IMR-90 (cell line): ENCODE results near the gene IL17REL. TPM values are rescaled to one million over a fixed set of nuclear protein-coding genes. Genes with fewer than 3 reads are reported as not detected.
A peak's percentile ranks its signal among the peaks of the same experiment; 100 is the strongest.

Source experiments
- ATAC-seq: fragments of 200-7000 bp; cut with Tn5 transposase; 2 replicates; pipeline ENCODE4 v1.9.1; 2020; ENCODE audit warnings: low read depth, mild to moderate bottlenecking, moderate library complexity
- BruUV-seq: library from RNA; stranded (reverse); fragments of 400-500 nt; replicated peaks from 2 replicates; lab custom pipeline; 2021; lab: Mats Ljungman, UMichigan
- CTCF ChIA-PET: fragments of 300-600 bp; formaldehyde crosslinking; extraction: SDS; loops from one replicate; lab custom pipeline; 2021; ENCODE audit warnings: antibody characterized with exemption; lab: Yijun Ruan, JAX
- POLR2A ChIA-PET: fragments of 300-600 bp; sonication (Branson Sonifier 250); formaldehyde crosslinking; loops from one replicate; lab custom pipeline; 2022; ENCODE audit warnings: antibody characterized with exemption; ENCODE audit not compliant: unreplicated experiment; lab: Charles Lee
- DNase-seq: peaks from one replicate; pipeline ENCODE4 v3.0.0; 2013
- H2AFZ ChIP-seq: replicated peaks from 2 replicates; pipeline ENCODE3; 2013; ENCODE audit warnings: low read length, mild to moderate bottlenecking; ENCODE audit not compliant: poor library complexity
- H2AK5ac ChIP-seq: 2 replicates; pipeline ENCODE4 v1.6.1; 2013; ENCODE audit warnings: low read depth, low read length, inconsistent platforms
- H2AK9ac ChIP-seq: replicated peaks from 2 replicates; pipeline ENCODE3; 2013; ENCODE audit warnings: mild to moderate bottlenecking, low read depth, low read length, moderate library complexity; ENCODE audit not compliant: poor library complexity
- H2BK120ac ChIP-seq: 2 replicates; pipeline ENCODE4 v1.6.1; 2013; ENCODE audit warnings: low read depth, low read length, inconsistent platforms
- H2BK15ac ChIP-seq: 3 replicates; pipeline ENCODE4 v1.6.1; 2013; ENCODE audit warnings: low read depth, low read length, inconsistent platforms
- H2BK20ac ChIP-seq: 2 replicates; pipeline ENCODE4 v1.6.1; 2013; ENCODE audit warnings: low read depth, mild to moderate bottlenecking, inconsistent platforms, low read length, moderate library complexity
- H2BK5ac ChIP-seq: 2 replicates; pipeline ENCODE4 v1.6.1; 2013; ENCODE audit warnings: mild to moderate bottlenecking, low read depth, low read length, inconsistent platforms; ENCODE audit not compliant: poor library complexity, severe bottlenecking
- H3K14ac ChIP-seq: replicated peaks from 2 replicates; pipeline ENCODE4 v1.6.1; 2013; ENCODE audit warnings: low read depth, low read length, inconsistent platforms
- H3K18ac ChIP-seq: 2 replicates; pipeline ENCODE4 v1.6.1; 2013; ENCODE audit warnings: low read depth, low read length, control low read depth
- H3K23ac ChIP-seq: 2 replicates; pipeline ENCODE4 v1.6.1; 2013; ENCODE audit warnings: low read depth, low read length, inconsistent platforms
- H3K27ac ChIP-seq: 2 replicates; pipeline ENCODE4 v1.5.1; 2013; ENCODE audit warnings: mild to moderate bottlenecking, control low read depth, low read length; ENCODE audit not compliant: insufficient read depth
- H3K27me3 ChIP-seq: 2 replicates; pipeline ENCODE4 v1.6.1; 2013; ENCODE audit warnings: low read length; ENCODE audit not compliant: control insufficient read depth, insufficient read depth
- H3K36me3 ChIP-seq: 2 replicates; pipeline ENCODE4 v1.6.1; 2013; ENCODE audit warnings: low read length, mixed read lengths; ENCODE audit not compliant: control insufficient read depth, insufficient read depth
- H3K4ac ChIP-seq: 2 replicates; pipeline ENCODE4 v1.6.1; 2013; ENCODE audit warnings: low read depth, low read length, inconsistent platforms
- H3K4me1 ChIP-seq: 2 replicates; pipeline ENCODE4 v1.6.1; 2013; ENCODE audit warnings: low read length, mixed read lengths; ENCODE audit not compliant: control insufficient read depth, insufficient read depth
- H3K4me2 ChIP-seq: 2 replicates; pipeline ENCODE4 v1.6.1; 2013; ENCODE audit warnings: low read depth, mild to moderate bottlenecking, control low read depth, low read length, moderate library complexity
- H3K4me3 ChIP-seq: 2 replicates; pipeline ENCODE4 v1.5.1; 2013; ENCODE audit warnings: low read depth, mild to moderate bottlenecking, control low read depth, low read length, moderate library complexity; ENCODE audit not compliant: insufficient read depth
- H3K56ac ChIP-seq: 2 replicates; pipeline ENCODE4 v1.6.1; 2013; ENCODE audit warnings: low read length, inconsistent platforms; ENCODE audit not compliant: insufficient read depth; ENCODE audit errors: extremely low read depth
- H3K79me1 ChIP-seq, 2 experiments: 2 replicates each; pipeline ENCODE4 v1.6.1; 2013; ENCODE audit warnings: low read length in 2 of 2, inconsistent platforms in 1 of 2, low read depth in 1 of 2
- H3K9ac ChIP-seq: 2 replicates; pipeline ENCODE4 v1.6.1; 2013; ENCODE audit warnings: low read depth, low read length, control low read depth
- H3K9me1 ChIP-seq: 2 replicates; pipeline ENCODE4 v1.6.1; 2013; ENCODE audit warnings: low read length, inconsistent platforms; ENCODE audit not compliant: insufficient read depth
- H3K9me3 ChIP-seq: 2 replicates; pipeline ENCODE4 v1.6.1; 2013; ENCODE audit warnings: low read length; ENCODE audit not compliant: control insufficient read depth, insufficient read depth
- H4K20me1 ChIP-seq: 2 replicates; pipeline ENCODE4 v1.6.1; 2013; ENCODE audit warnings: low read length, inconsistent platforms; ENCODE audit not compliant: insufficient read depth
- H4K5ac ChIP-seq: 2 replicates; pipeline ENCODE4 v1.6.1; 2013; ENCODE audit warnings: mild to moderate bottlenecking, low read depth, low read length, control low read depth
- H4K8ac ChIP-seq, 2 experiments: 2 replicates each; pipeline ENCODE4 v1.6.1; 2013; ENCODE audit warnings: low read depth in 2 of 2, low read length in 2 of 2, control low read depth in 1 of 2, inconsistent platforms in 1 of 2
- H4K91ac ChIP-seq: 2 replicates; pipeline ENCODE4 v1.6.1; 2013; ENCODE audit warnings: low read depth, low read length, inconsistent platforms; ENCODE audit not compliant: insufficient read depth
- BHLHE40 ChIP-seq: fragments of 150-350 bp; IDR thresholded peaks from 2 replicates; pipeline ENCODE4 v1.6.1; 2016; ENCODE audit warnings: mild to moderate bottlenecking, low read depth, low read length
- CEBPB ChIP-seq: IDR thresholded peaks from 2 replicates; pipeline ENCODE4 v1.6.1; 2012; ENCODE audit warnings: low read depth, low read length, improper control_type of control experiment
- CHD1 ChIP-seq: IDR thresholded peaks from 2 replicates; pipeline ENCODE4 v1.6.1; 2012; ENCODE audit warnings: low read depth, low read length, improper control_type of control experiment
- CTCF ChIP-seq: conservative IDR thresholded peaks from 2 replicates; pipeline ENCODE4 v1.5.1; 2012; ENCODE audit warnings: mild to moderate bottlenecking, low read depth, low read length, improper control_type of control experiment
- ELK1 ChIP-seq: fragments of 150-350 bp; IDR thresholded peaks from 2 replicates; pipeline ENCODE4 v1.6.1; 2016; ENCODE audit warnings: low read depth, mild to moderate bottlenecking, low read length, moderate library complexity, borderline replicate concordance
- FOS ChIP-seq: fragments of 150-350 bp; IDR thresholded peaks from 2 replicates; pipeline ENCODE4 v1.6.1; 2016; ENCODE audit warnings: low read depth, low read length
- MAFK ChIP-seq: IDR thresholded peaks from 2 replicates; pipeline ENCODE4 v1.6.1; 2012; ENCODE audit warnings: low read depth, low read length, improper control_type of control experiment
- MAZ ChIP-seq: IDR thresholded peaks from 2 replicates; pipeline ENCODE4 v1.6.1; 2012; ENCODE audit warnings: low read depth, mild to moderate bottlenecking, low read length, improper control_type of control experiment, moderate library complexity, borderline replicate concordance
- MXI1 ChIP-seq: IDR thresholded peaks from 2 replicates; pipeline ENCODE4 v1.6.1; 2012; ENCODE audit warnings: low read depth, mild to moderate bottlenecking, low read length, moderate library complexity, borderline replicate concordance
- NFE2L2 ChIP-seq: fragments of 150-350 bp; IDR thresholded peaks from 2 replicates; pipeline ENCODE4 v1.6.1; 2016; ENCODE audit warnings: low read depth, mild to moderate bottlenecking, low read length
- POLR2A ChIP-seq: IDR thresholded peaks from 2 replicates; pipeline ENCODE4 v1.6.1; 2012; ENCODE audit warnings: mild to moderate bottlenecking, low read depth, low read length
- RAD21 ChIP-seq: IDR thresholded peaks from 2 replicates; pipeline ENCODE4 v1.6.1; 2012; ENCODE audit warnings: low read length, improper control_type of control experiment
- RCOR1 ChIP-seq: IDR thresholded peaks from 2 replicates; pipeline ENCODE4 v1.6.1; 2012; ENCODE audit warnings: mild to moderate bottlenecking, low read length, improper control_type of control experiment; ENCODE audit not compliant: insufficient replicate concordance
- RFX5 ChIP-seq: IDR thresholded peaks from 2 replicates; pipeline ENCODE4 v1.8.0; 2012; ENCODE audit warnings: low read depth, mild to moderate bottlenecking, low read length, moderate library complexity
- USF2 ChIP-seq: fragments of 150-350 bp; IDR thresholded peaks from 2 replicates; pipeline ENCODE4 v1.6.1; 2017; ENCODE audit warnings: mild to moderate bottlenecking, antibody characterized with exemption, low read length, low read depth
- WGBS, 2 experiments: methylation state at CpG; one replicate each; pipeline versions ENCODE4 v1.1.5 to v1.1.7; 2013; ENCODE audit warnings: missing lambda C conversion rate in 2 of 2; ENCODE audit not compliant: insufficient read length in 1 of 2; ENCODE audit errors: extremely low coverage in 2 of 2; 5-methylcytosine and 5-hydroxymethylcytosine counted together
- dilution Hi-C: fragments of 300-500 bp; cut with HindIII; formaldehyde crosslinking; loops from one replicate; pipeline ENCODE4 v1.14.3; 2018; ENCODE audit warnings: low sequenced_read_pairs; ENCODE audit not compliant: unreplicated experiment
- in situ Hi-C: fragments of 300-500 bp; cut with MboI; formaldehyde crosslinking; loops from 3 replicates; pipeline ENCODE4 v1.14.3; 2019; ENCODE audit warnings: low sequenced_read_pairs, inconsistent platforms, mixed read lengths
- intact Hi-C: fragments of 100-400 bp; cut with micrococcal nuclease; formaldehyde crosslinking; loops from 2 replicates; pipeline ENCODE4 v1.10.0; 2022
- polyA plus RNA-seq, 3 experiments: library from polyadenylated mRNA; depleted of rRNA; stranded (reverse); fragments of >200 nt; gene quantifications; 2 replicates each; pipeline ENCODE4 v1.2.3, GENCODE V29; 2012; ENCODE audit warnings: low replicate concordance in 1 of 3
- total RNA-seq: library from RNA; depleted of rRNA; stranded (reverse); fragments of >200 nt; gene quantifications from 2 replicates; pipeline ENCODE4 v1.2.3, GENCODE V29; 2012

IL17REL gene
- total and polyA plus RNA-seq, 2 of the 4 experiments (the other 2 are of a cell fraction): not detected

- Histone ChIP-seq H3K9me1 (peaks cover 8% of the 10 kb centered on the region), H3K79me1 (peaks cover 4 to 12% of the 10 kb centered on the region in 2 experiments; a peak in 3 of 4 replicates), H3K23ac (no peak overlapping the region), H4K8ac (no peak overlapping the region), H3K9me3 (no peaks in the 10 kb centered on the region), H2BK20ac (no peak overlapping the region), H2AK5ac (peak overlapping the region; percentile 66; the same call in 1 of the 2 replicates), H3K4me2 (no peak overlapping the region), H3K18ac (no peak overlapping the region), H2BK15ac (no peak overlapping the region), H2BK5ac (no peak overlapping the region), H2BK120ac (no peak overlapping the region), H4K91ac (no peak overlapping the region), H3K4me3 (no peak overlapping the region), H4K20me1 (peaks cover 20% of the 10 kb centered on the region), H4K5ac (no peak overlapping the region), H3K36me3 (peaks cover 9% of the 10 kb centered on the region), H3K4me1 (peaks cover 26% of the 10 kb centered on the region), H3K27ac (no peak overlapping the region), H3K56ac (no peak overlapping the region), H2AK9ac (no peak overlapping the region), H3K9ac (no peak overlapping the region), H2AFZ (no peak overlapping the region), H3K14ac (no peak overlapping the region), H3K27me3 (no peaks in the 10 kb centered on the region), H3K4ac (no peak overlapping the region)
- DNase-seq (no peak), ATAC-seq (no peak)
- ChIA-PET CTCF (no interaction called here), POLR2A (no interaction called here)
- no TSS peak for BruUV-seq
- 75% methylated on average over 2 of the region's 12 CpGs; no CpG with 5 or more reads in 1 of the 2 experiments for WGBS, 2 experiments
- TF ChIP-seq RCOR1: no peak
- TF ChIP-seq FOS: no peak
- no peak for TF ChIP-seq NFE2L2
- no peak for TF ChIP-seq RFX5
- TF ChIP-seq CTCF: no peak
- TF ChIP-seq MXI1: no peak
- TF ChIP-seq MAZ: no peak
- no peak for TF ChIP-seq MAFK
- no peak for TF ChIP-seq USF2
- no peak for TF ChIP-seq CEBPB
- TF ChIP-seq RAD21: no peak
- TF ChIP-seq ELK1: no peak
- no peak for TF ChIP-seq POLR2A
- no peak for TF ChIP-seq BHLHE40
- TF ChIP-seq CHD1: no peak
- intact Hi-C loops: no loop called here
- in situ Hi-C loops: no loop called here
- dilution Hi-C loops: no loop called here
Measured at GRCh38 chr22:49957826-49958365, 54.7 kb downstream of the IL17REL start.
